Trophoblast cell (in vitro differentiated cells and primary cell): ENCODE measurements around the gene KCNJ11.

Experiments
- DNase-seq, 2 donors: peaks; one replicate each; pipeline ENCODE4 v3.0.0-alpha.2; 2016
- H2AFZ ChIP-seq: 2 replicates; pipeline ENCODE4 v1.6.1; 2013; ENCODE audit warnings: low read length, moderate library complexity, mild to moderate bottlenecking; ENCODE audit not compliant: insufficient read depth, poor library complexity
- H2AK5ac ChIP-seq: 2 replicates; pipeline ENCODE4 v1.6.1; 2013; ENCODE audit warnings: mild to moderate bottlenecking, low read length
- H2BK120ac ChIP-seq: 2 replicates; pipeline ENCODE4 v1.6.1; 2013; ENCODE audit warnings: low read length, mild to moderate bottlenecking, moderate library complexity; ENCODE audit not compliant: insufficient read depth, poor library complexity
- H2BK12ac ChIP-seq: 2 replicates; pipeline ENCODE4 v1.6.1; 2013; ENCODE audit warnings: mild to moderate bottlenecking, low read length, moderate library complexity
- H2BK5ac ChIP-seq: 2 replicates; pipeline ENCODE4 v1.6.1; 2013; ENCODE audit warnings: low read length, low read depth, moderate library complexity, mild to moderate bottlenecking; ENCODE audit not compliant: poor library complexity
- H3K14ac ChIP-seq: 2 replicates; pipeline ENCODE4 v1.6.1; 2013; ENCODE audit warnings: mild to moderate bottlenecking, low read length
- H3K18ac ChIP-seq: 2 replicates; pipeline ENCODE4 v1.6.1; 2013; ENCODE audit warnings: mild to moderate bottlenecking, low read length
- H3K23ac ChIP-seq: 2 replicates; pipeline ENCODE4 v1.6.1; 2013; ENCODE audit warnings: low read length
- H3K27ac ChIP-seq: 2 replicates; pipeline ENCODE4 v1.5.1; 2013; ENCODE audit warnings: low read depth, mild to moderate bottlenecking, inconsistent platforms, low read length, moderate library complexity
- H3K27me3 ChIP-seq: 2 replicates; pipeline ENCODE4 v1.6.1; 2013; ENCODE audit warnings: inconsistent platforms, mild to moderate bottlenecking, low read length, moderate library complexity; ENCODE audit not compliant: insufficient read depth
- H3K36me3 ChIP-seq, 2 experiments: 1 replicate in 1 of 2; 2 replicates in 1 of 2; pipeline ENCODE4 v1.6.1; 2013; ENCODE audit warnings: low read length in 2 of 2, mild to moderate bottlenecking in 2 of 2, moderate library complexity in 1 of 2; ENCODE audit not compliant: insufficient read depth in 2 of 2, control insufficient read depth in 1 of 2
- H3K4ac ChIP-seq: 2 replicates; pipeline ENCODE4 v1.6.1; 2013; ENCODE audit warnings: low read depth, mild to moderate bottlenecking, low read length, moderate library complexity
- H3K4me1 ChIP-seq, 2 experiments: 1 replicate in 1 of 2; 2 replicates in 1 of 2; pipeline ENCODE4 v1.6.1; 2013; ENCODE audit warnings: low read length in 2 of 2, mild to moderate bottlenecking in 2 of 2, moderate library complexity in 1 of 2; ENCODE audit not compliant: insufficient read depth in 2 of 2, control insufficient read depth in 1 of 2
- H3K4me2 ChIP-seq: 2 replicates; pipeline ENCODE4 v1.6.1; 2013; ENCODE audit warnings: inconsistent platforms, mild to moderate bottlenecking, low read length, moderate library complexity
- H3K4me3 ChIP-seq: 2 replicates; pipeline ENCODE4 v1.5.1; 2013; ENCODE audit warnings: mild to moderate bottlenecking, low read depth, low read length, inconsistent platforms
- H3K79me1 ChIP-seq: one replicate; pipeline ENCODE4 v1.6.1; 2013; ENCODE audit warnings: low read length
- H3K79me2 ChIP-seq: 2 replicates; pipeline ENCODE4 v1.6.1; 2013; ENCODE audit warnings: low read length, mild to moderate bottlenecking; ENCODE audit not compliant: control insufficient read depth, insufficient read depth, poor library complexity
- H3K9ac ChIP-seq: 2 replicates; pipeline ENCODE4 v1.6.1; 2013; ENCODE audit warnings: mild to moderate bottlenecking, low read length
- H3K9me3 ChIP-seq: 2 replicates; pipeline ENCODE4 v1.6.1; 2013; ENCODE audit warnings: low read depth, mild to moderate bottlenecking, control low read depth, inconsistent platforms, low read length; ENCODE audit not compliant: insufficient read depth
- H4K12ac ChIP-seq: 2 replicates; pipeline ENCODE4 v1.6.1; 2013; ENCODE audit warnings: low read depth, mild to moderate bottlenecking, low read length, moderate library complexity
- H4K8ac ChIP-seq: 2 replicates; pipeline ENCODE4 v1.6.1; 2013; ENCODE audit warnings: low read depth, mild to moderate bottlenecking, low read length, moderate library complexity
- H4K91ac ChIP-seq: one replicate; pipeline ENCODE4 v1.6.1; 2013; ENCODE audit warnings: low read depth, mild to moderate bottlenecking, low read length, moderate library complexity
- WGBS: extraction: QIAGEN DNeasy Blood & Tissue Kit; methylation state at CpG from one replicate; pipeline ENCODE4 v1.1.7; 2013; ENCODE audit warnings: missing lambda C conversion rate; ENCODE audit not compliant: insufficient read length, insufficient coverage; ENCODE audit errors: extremely low coverage; 5-methylcytosine and 5-hydroxymethylcytosine counted together

Gene KCNJ11

DNA sequence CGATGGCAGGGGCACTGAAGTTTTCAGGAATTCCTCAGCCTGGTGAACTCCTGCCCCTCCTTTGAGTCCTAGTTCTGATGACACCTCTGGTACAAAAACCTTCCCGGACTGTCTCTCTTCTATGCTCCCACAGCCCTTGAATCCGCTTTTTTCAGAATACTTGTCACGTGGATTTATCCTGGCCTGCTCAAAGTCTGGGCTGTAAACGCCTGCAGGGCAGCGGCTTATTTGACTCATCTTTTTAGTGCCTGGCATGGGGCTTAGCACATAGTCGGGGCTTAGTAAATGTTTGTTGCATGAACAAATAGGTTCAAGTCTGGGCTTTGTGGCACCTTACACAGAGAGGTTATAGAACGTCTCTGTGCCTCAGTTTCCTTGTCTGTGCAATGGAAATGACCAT, 13.4 kb upstream of the KCNJ11 start:
- no peak overlapping the region for H4K91ac ChIP-seq
- H3K27ac ChIP-seq, result no peak overlapping the region
- no peaks in the 10 kb centered on the region for H3K79me1 ChIP-seq
- H2BK12ac ChIP-seq, result no peak overlapping the region
- no peak overlapping the region for H2BK120ac ChIP-seq
- H3K79me2 ChIP-seq, result no peaks in the 10 kb centered on the region
- no peaks in the 10 kb centered on the region for H3K27me3 ChIP-seq
- H4K8ac ChIP-seq, result no peak overlapping the region
- H2BK5ac ChIP-seq, result no peak overlapping the region
- no peak overlapping the region for H3K18ac ChIP-seq
- no peak overlapping the region for H3K4me3 ChIP-seq
- no peaks in the 10 kb centered on the region for H3K36me3 ChIP-seq
- no peak overlapping the region for H4K12ac ChIP-seq
- no peak overlapping the region for H3K9ac ChIP-seq
- WGBS, result no CpG with 5 or more reads among the region's 8 CpGs
- no peaks in the 10 kb centered on the region for H3K4me1 ChIP-seq
- DNase-seq, result no peak
- no peak overlapping the region for H2AK5ac ChIP-seq
- no peak overlapping the region for H3K4me2 ChIP-seq
- H3K14ac ChIP-seq, result no peak overlapping the region
- H2AFZ ChIP-seq, result no peak overlapping the region
- no peak overlapping the region for H3K4ac ChIP-seq
- H3K9me3 ChIP-seq, result no peaks in the 10 kb centered on the region
- no peak overlapping the region for H3K23ac ChIP-seq

DNA sequence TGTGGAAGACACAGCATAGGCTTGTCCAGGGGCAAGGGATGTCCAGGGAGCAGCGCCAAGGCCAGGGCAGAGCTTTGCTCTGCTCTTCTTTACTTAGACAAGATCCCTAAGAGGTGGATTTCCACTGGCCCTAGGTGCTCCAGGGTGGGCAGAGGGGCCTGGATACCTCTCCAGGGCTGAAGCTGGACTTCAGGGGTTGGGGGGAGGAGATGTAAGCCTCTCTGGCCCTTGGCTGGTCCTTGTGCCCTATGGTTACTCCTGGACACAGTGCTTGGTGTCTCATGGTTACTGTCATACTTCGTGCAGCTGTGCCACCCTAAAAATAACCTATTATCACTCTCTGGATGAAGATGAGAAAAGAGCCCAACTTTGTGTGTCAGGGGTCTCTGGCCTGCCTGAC, 12.9 kb upstream of the KCNJ11 start:
- Histone ChIP-seq H3K4me2 (no peak overlapping the region), H4K91ac (no peak overlapping the region), H4K12ac (no peak overlapping the region), H3K79me1 (no peaks in the 10 kb centered on the region), H2BK12ac (no peak overlapping the region), H3K9me3 (no peaks in the 10 kb centered on the region), H2AK5ac (no peak overlapping the region), H3K4me3 (no peak overlapping the region), H3K14ac (no peak overlapping the region), H2AFZ (no peak overlapping the region), H3K23ac (no peak overlapping the region), H3K79me2 (no peaks in the 10 kb centered on the region), H3K27me3 (no peaks in the 10 kb centered on the region), H3K4ac (no peak overlapping the region), H2BK120ac (no peak overlapping the region), H2BK5ac (no peak overlapping the region), H4K8ac (no peak overlapping the region), H3K27ac (no peak overlapping the region), H3K9ac (no peak overlapping the region), H3K4me1 (no peaks in the 10 kb centered on the region), H3K36me3 (no peaks in the 10 kb centered on the region), H3K18ac (no peak overlapping the region)
- no peak for DNase-seq
- no CpG with 5 or more reads among the region's 2 CpGs for WGBS

DNA sequence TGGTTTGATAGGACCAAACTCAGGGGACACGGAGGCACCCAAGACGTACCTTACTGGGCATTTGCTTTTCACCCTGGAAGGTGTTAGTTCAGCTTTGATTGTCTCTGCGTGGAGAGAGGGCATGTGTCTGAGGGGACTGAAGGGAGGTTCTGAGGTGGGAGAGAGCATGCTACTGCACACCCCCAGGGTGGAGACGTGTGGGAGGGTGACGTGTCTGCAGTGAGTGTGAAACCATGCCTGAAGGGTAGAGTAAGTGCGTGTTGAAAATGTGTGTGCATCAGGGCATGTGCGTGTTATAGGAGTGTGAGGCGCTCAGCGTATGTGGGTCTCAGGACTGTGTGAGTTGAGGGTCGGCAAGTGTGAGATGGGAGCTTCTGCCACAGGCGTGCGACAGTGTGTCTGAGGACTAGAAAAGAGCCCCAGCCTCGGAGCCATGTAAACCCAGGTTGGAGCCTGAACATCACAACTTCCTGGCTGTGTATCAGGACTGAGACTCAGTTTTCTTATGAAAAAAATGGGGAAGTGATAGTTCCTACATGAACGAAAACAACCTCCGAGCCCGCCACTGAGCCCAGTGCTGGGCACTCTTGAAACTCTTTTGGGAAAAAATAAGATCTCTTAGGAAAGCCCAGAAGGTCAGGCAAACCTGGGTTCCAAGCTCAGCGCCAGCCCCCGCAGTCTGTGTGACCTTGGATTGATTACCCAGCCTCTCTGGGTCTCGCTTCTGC, 11.8 kb upstream of the KCNJ11 start:
- Histone ChIP-seq H2AFZ (no peak overlapping the region), H2AK5ac (no peak overlapping the region), H4K12ac (no peak overlapping the region), H3K27me3 (no peaks in the 10 kb centered on the region), H3K4me3 (no peak overlapping the region), H3K27ac (no peak overlapping the region), H3K79me1 (no peaks in the 10 kb centered on the region), H3K4me1 (no peaks in the 10 kb centered on the region), H3K9me3 (no peaks in the 10 kb centered on the region), H2BK5ac (no peak overlapping the region), H3K18ac (no peak overlapping the region), H4K8ac (no peak overlapping the region), H3K79me2 (no peaks in the 10 kb centered on the region), H3K9ac (no peak overlapping the region), H3K36me3 (no peaks in the 10 kb centered on the region), H2BK120ac (no peak overlapping the region), H3K23ac (no peak overlapping the region), H3K14ac (no peak overlapping the region), H3K4me2 (no peak overlapping the region), H2BK12ac (no peak overlapping the region), H3K4ac (no peak overlapping the region), H4K91ac (no peak overlapping the region)
- no peak for DNase-seq
- no CpG with 5 or more reads among the region's 19 CpGs for WGBS

DNA sequence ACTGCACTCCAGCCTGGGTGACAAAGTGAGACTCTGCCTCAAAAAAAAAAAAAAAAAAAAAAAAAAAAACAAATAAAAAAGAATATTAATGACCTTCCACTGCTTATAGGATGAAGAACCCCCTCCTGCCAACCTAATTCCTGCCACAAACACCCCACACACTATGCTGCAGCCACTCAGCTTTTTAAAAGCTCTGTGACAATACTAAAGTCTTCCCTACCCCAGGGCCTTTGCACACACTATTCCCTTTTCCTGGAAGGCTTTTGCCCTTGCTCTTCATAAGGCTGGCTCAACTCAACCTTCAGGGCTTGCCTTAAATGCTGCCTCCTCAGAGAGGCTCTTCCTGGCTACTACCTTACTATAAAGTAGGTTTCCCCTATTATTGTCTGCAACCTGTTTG, 10.8 kb upstream of the KCNJ11 start:
- H3K4ac ChIP-seq, result no peak overlapping the region
- no peaks in the 10 kb centered on the region for H3K79me1 ChIP-seq
- no peak overlapping the region for H2AFZ ChIP-seq

More for the DNA sequence above, 10.8 kb upstream of the KCNJ11 start:
- no peak overlapping the region for H2AK5ac ChIP-seq
- H3K9ac ChIP-seq, result no peak overlapping the region
- H3K9me3 ChIP-seq, result no peaks in the 10 kb centered on the region
- no peak overlapping the region for H4K12ac ChIP-seq
- no peak overlapping the region for H3K4me3 ChIP-seq
- H3K14ac ChIP-seq, result no peak overlapping the region
- H3K36me3 ChIP-seq, result no peaks in the 10 kb centered on the region
- H2BK5ac ChIP-seq, result no peak overlapping the region
- H3K4me2 ChIP-seq, result no peak overlapping the region
- no peaks in the 10 kb centered on the region for H3K4me1 ChIP-seq
- H2BK120ac ChIP-seq, result no peak overlapping the region
- no peaks in the 10 kb centered on the region for H3K79me2 ChIP-seq
- H3K18ac ChIP-seq, result no peak overlapping the region
- H2BK12ac ChIP-seq, result no peak overlapping the region
- no peaks in the 10 kb centered on the region for H3K27me3 ChIP-seq
- H4K91ac ChIP-seq, result no peak overlapping the region
- H4K8ac ChIP-seq, result no peak overlapping the region
- H3K27ac ChIP-seq, result no peak overlapping the region
- DNase-seq, result no peak
- no peak overlapping the region for H3K23ac ChIP-seq
